Left lobe of liver (tissue), 2 donors: Measurements from ENCODE around the gene SHISAL1. TPM values are rescaled to one million over a fixed set of nuclear protein-coding genes. Genes with fewer than 3 reads are reported as not detected.
A peak's percentile ranks its signal among the peaks of the same experiment; 100 is the strongest.

ENCODE experiments used
- ATAC-seq: fragments of 200-7000 bp; cut with Tn5 transposase; one replicate; pipeline ENCODE4 v1.9.1; 2020; ENCODE audit warnings: mild to moderate bottlenecking, moderate library complexity
- DNase-seq: peaks from one replicate; pipeline ENCODE4 v3.0.0-alpha.2; 2020; ENCODE audit warnings: low spot score
- total RNA-seq: library from RNA; stranded (reverse); gene quantifications from one replicate; pipeline ENCODE4 v1.2.1, GENCODE V29; 2021
- donor health status: DM: no; HTN: no; CAD: no; lungs with moderate emphysema.
- donor health status: DM: no; HTN: yes; CAD: no.

SHISAL1 gene
- total RNA-seq, 1 donor from 2014 or later: 0.10 TPM

- ATAC-seq (no peak), DNase-seq (no peak)
Measured at GRCh38 chr22:44266796-44267760, 45.7 kb downstream of the SHISAL1 start.

GRCh38 chr22:44263547-44263946, 49.2 kb downstream of the SHISAL1 start:
- DNase-seq: no peak
- no peak for ATAC-seq

GRCh38 chr22:44261861-44262595, 50.7 kb downstream of the SHISAL1 start:
- no peak for ATAC-seq
- peak; percentile 38 for DNase-seq

GRCh38 chr22:44261164-44261860, 51.4 kb downstream of the SHISAL1 start:
- DNase-seq (peak; percentile 33), ATAC-seq (no peak)

- DNase-seq: peak; percentile 30
Measured at GRCh38 chr22:44260216-44261035, 52.3 kb downstream of the SHISAL1 start.

GRCh38 chr22:44259366-44260215, 53.2 kb downstream of the SHISAL1 start:
- ATAC-seq: no peak
- peak; percentile 10 for DNase-seq

More at GRCh38 chr22:44260216-44261035, 52.3 kb downstream of the SHISAL1 start:
- no peak for ATAC-seq

GRCh38 chr22:44256556-44257485, 55.9 kb downstream of the SHISAL1 start:
- ATAC-seq: no peak
- DNase-seq: no peak

- DNase-seq: peak; percentile 11
- no peak for ATAC-seq
Measured at GRCh38 chr22:44256085-44256484, 56.7 kb downstream of the SHISAL1 start.

- ATAC-seq (no peak), DNase-seq (no peak)
Measured at GRCh38 chr22:44254811-44255210, 57.9 kb downstream of the SHISAL1 start.

- ATAC-seq (no peak), DNase-seq (no peak)
Measured at GRCh38 chr22:44249376-44250147, 63.2 kb downstream of the SHISAL1 start.

GRCh38 chr22:44248926-44249325, 63.8 kb downstream of the SHISAL1 start:
- DNase-seq (no peak), ATAC-seq (no peak)

- no peak for ATAC-seq
- DNase-seq: no peak
Measured at GRCh38 chr22:44247923-44248892, 64.5 kb downstream of the SHISAL1 start.

- ATAC-seq (no peak), DNase-seq (no peak)
Measured at GRCh38 chr22:44247346-44247745, 65.4 kb downstream of the SHISAL1 start.

GRCh38 chr22:44246615-44247326, 66.0 kb downstream of the SHISAL1 start:
- DNase-seq: no peak
- ATAC-seq: no peak

- no peak for ATAC-seq
- DNase-seq: no peak
Measured at GRCh38 chr22:44245867-44246266, 66.9 kb downstream of the SHISAL1 start.

- ATAC-seq (peak; percentile 42), DNase-seq (no peak)
Measured at GRCh38 chr22:44245438-44245837, 67.3 kb downstream of the SHISAL1 start.
